ENCODE results near the gene SNCA. TPM values are rescaled to one million over a fixed set of nuclear protein-coding genes. Genes with fewer than 3 reads are reported as not detected.

Gene SNCA
- total RNA-seq, 4 donors from 2014 or later, result 0.87 to 16.3 (median 5.3) TPM

DNA sequence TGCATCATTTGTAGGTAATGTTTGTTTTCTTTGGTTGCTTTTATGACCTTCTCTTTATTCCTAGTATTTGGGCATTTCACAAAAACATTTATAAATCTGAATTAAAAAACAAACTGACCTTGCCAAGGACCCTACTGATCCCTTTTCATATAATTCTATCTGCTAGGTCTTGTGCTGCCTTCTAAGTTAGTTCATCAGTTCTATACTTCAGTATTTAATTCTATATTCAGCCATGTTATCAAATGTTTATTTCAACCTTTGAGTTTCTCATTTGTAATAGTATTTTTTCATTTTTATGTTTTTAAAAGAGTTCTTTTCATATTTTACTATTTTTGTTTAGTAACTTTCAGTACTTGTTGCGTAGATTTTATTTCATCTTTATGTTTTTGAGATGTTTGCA, 155.3 kb downstream of the SNCA start:
- H3K27me3 ChIP-seq, result no peaks in the 10 kb centered on the region
- WGBS, 2 donors, result 85 to 88% methylated on average over 1 of the region's 1 CpG
- H3K9me3 ChIP-seq, result no peaks in the 10 kb centered on the region
- no peaks in the 10 kb centered on the region for H3K36me3 ChIP-seq
- TF ChIP-seq, protein P1, sequence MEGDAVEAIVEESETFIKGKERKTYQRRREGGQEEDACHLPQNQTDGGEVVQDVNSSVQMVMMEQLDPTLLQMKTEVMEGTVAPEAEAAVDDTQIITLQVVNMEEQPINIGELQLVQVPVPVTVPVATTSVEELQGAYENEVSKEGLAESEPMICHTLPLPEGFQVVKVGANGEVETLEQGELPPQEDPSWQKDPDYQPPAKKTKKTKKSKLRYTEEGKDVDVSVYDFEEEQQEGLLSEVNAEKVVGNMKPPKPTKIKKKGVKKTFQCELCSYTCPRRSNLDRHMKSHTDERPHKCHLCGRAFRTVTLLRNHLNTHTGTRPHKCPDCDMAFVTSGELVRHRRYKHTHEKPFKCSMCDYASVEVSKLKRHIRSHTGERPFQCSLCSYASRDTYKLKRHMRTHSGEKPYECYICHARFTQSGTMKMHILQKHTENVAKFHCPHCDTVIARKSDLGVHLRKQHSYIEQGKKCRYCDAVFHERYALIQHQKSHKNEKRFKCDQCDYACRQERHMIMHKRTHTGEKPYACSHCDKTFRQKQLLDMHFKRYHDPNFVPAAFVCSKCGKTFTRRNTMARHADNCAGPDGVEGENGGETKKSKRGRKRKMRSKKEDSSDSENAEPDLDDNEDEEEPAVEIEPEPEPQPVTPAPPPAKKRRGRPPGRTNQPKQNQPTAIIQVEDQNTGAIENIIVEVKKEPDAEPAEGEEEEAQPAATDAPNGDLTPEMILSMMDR (IDR thresholded peaks at IDR 0.05), result no peak
- no peak for TF ChIP-seq POLR2A (IDR thresholded peaks at IDR 0.05)
- intact Hi-C loops (cut with DNase I), result no loop called here
- no peak overlapping the region for H3K27ac ChIP-seq
- no peak overlapping the region for H3K4me3 ChIP-seq
- no peaks in the 10 kb centered on the region for H3K4me1 ChIP-seq
- DNase-seq, result no peak

DNA sequence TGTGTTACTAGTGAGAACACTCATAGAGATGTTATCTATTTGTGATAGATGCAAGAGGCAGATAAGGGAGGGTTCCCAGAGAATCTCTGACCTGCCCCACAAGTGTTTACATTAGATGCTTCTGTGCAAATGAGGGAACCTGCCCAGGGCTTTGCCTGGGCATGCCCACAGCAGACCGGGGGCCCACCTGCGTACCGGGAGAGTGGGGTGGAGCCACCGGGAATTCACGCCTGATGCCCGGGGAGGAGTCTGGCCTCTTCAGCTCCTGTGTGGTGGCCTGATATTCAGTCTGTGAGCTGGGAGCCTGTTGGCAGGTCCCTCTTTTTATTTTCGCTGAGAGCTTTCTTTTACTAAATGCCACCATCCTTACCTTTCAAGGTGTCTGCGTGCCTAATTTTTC, 155.7 kb downstream of the SNCA start:
- H3K9me3 ChIP-seq, result no peaks in the 10 kb centered on the region
- H3K36me3 ChIP-seq, result no peaks in the 10 kb centered on the region
- no peak overlapping the region for H3K4me3 ChIP-seq
- H3K27me3 ChIP-seq, result no peaks in the 10 kb centered on the region
- TF ChIP-seq, protein P1 (IDR thresholded peaks at IDR 0.05), result no peak
- no peak for TF ChIP-seq POLR2A (IDR thresholded peaks at IDR 0.05)
- no peak overlapping the region for H3K27ac ChIP-seq
- intact Hi-C loops (cut with DNase I), result no loop called here
- no peak for DNase-seq
- H3K4me1 ChIP-seq, result no peaks in the 10 kb centered on the region
- WGBS, 2 donors, result 52 to 64% methylated on average over 6 to 8 of the region's 8 CpGs

DNA sequence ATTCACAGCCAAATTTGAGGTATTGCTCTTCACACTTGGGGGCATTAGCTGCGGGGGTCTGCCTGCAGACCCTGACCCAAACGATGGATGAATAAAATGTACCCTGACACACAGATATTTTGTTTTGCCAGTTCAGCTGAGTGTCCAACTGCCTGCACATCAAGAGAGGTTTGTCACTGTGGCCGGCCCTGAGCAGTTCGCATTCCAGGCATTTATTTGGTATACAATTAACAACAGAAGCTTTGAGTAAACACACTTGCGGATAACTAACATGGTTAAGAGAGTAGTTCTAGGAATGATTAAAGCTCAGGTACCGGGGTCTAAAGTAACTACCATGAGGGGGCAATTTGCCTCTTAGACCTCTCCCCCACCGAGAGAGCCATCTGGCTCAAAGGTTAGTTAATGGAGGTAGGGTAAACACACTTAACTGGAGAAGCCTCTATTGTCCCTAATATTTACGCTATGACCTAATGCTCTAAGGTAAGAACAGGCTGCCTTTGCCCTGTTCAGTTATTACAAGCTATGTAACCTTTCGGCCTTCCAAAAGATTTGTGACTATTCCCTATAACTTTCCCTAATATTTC, 162.0 kb downstream of the SNCA start:
- Histone ChIP-seq H3K4me1 (no peaks in the 10 kb centered on the region), H3K4me3 (no peak overlapping the region), H3K27me3 (peaks cover 0 to 2% (median 0%) of the 10 kb centered on the region in 4 donors), H3K9me3 (no peaks in the 10 kb centered on the region), H3K27ac (no peak overlapping the region), H3K36me3 (no peaks in the 10 kb centered on the region)
- 81 to 87% methylated on average over 9 of the region's 9 CpGs for WGBS, 2 donors
- DNase-seq, result no peak
- intact Hi-C loops (cut with DNase I), result no loop called here
- TF ChIP-seq, protein P1 (IDR thresholded peaks at IDR 0.05), result no peak
- TF ChIP-seq POLR2A (IDR thresholded peaks at IDR 0.05), result no peak

Other genes starting within 250 kb of the SNCA start
- gene MMRN1, start 57.7 kb upstream of the SNCA start, total RNA-seq, result 10 to 100 TPM in 2 of 4 donors, 1 to 10 TPM in 1, under 1 TPM in 1; 0.80 to 58.0 (median 14.8) TPM

All from esophagus squamous epithelium (tissue), 5 donors.